Measurements from ENCODE around the gene CDCP1.
A peak's percentile ranks its signal among the peaks of the same experiment; 100 is the strongest.

The CDCP1 gene

DNA sequence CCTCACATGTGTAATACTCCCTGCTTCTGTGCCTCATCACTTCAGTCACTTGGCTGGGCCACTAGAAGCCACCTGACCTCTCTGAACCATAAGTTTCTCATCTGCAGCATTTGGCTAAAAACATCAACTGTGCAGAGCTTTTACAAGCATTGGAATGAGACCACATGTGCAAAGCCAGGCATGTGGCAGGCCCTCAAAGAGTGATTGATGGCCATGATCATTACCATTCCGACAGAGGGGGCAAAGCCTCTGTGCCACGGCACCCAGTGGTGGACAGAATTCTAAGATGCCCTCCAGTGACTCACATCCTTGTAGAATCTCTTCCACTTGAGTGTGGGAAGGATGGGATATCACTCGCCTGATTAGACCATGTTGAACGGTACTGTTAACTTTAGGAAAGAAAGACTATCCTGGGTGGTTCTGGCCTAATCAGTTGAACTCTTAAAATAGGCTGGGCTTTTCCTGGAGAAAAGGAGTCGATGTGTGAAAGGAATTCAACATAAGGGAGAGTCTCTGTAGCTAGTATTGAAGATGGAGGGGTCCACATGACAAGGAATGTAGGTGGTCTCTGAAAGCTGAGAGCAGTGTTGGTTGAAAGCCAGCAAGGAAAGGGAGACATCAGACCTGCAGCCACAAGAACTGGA is 13.5 kb downstream of the CDCP1 start:
- peak overlapping the region; percentile 100 for H3K27ac ChIP-seq (ENCODE audit: poor library complexity, severe bottlenecking)

DNA sequence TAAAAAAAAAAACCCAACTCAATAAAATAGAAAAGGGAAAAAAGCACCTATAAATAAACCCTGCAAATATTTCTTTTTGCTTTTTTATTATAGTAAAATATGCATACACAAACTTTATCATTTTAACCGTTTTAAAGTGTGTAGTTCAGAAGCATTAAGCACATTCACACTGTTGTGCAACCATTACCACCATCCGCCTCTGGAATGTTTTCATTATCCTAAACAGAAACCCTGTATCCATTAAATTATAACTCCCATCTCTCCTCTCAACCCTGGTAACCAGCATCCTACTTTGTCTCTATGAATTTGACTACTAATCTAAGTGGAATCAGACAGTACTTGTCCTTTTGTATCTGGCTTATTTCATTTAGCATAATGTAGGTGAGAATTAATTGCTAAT is 15.0 kb downstream of the CDCP1 start:
- Histone ChIP-seq H3K9me3 (ENCODE audit: severe bottlenecking) (no peaks in the 10 kb centered on the region), H3K36me3 (ENCODE audit: low read depth) (peaks cover 58% of the 10 kb centered on the region), H3K4me1 (ENCODE audit: insufficient read depth, poor library complexity, severe bottlenecking) (peaks cover 86% of the 10 kb centered on the region), H3K27ac (ENCODE audit: poor library complexity, severe bottlenecking) (peak overlapping the region; percentile 100), H3K27me3 (ENCODE audit: insufficient read depth, poor library complexity, severe bottlenecking) (no peaks in the 10 kb centered on the region), H3K4me3 (ENCODE audit: severe bottlenecking) (no peak overlapping the region)
- DNase-seq (ENCODE audit: low spot score) = no peak
- TF ChIP-seq, protein P1, sequence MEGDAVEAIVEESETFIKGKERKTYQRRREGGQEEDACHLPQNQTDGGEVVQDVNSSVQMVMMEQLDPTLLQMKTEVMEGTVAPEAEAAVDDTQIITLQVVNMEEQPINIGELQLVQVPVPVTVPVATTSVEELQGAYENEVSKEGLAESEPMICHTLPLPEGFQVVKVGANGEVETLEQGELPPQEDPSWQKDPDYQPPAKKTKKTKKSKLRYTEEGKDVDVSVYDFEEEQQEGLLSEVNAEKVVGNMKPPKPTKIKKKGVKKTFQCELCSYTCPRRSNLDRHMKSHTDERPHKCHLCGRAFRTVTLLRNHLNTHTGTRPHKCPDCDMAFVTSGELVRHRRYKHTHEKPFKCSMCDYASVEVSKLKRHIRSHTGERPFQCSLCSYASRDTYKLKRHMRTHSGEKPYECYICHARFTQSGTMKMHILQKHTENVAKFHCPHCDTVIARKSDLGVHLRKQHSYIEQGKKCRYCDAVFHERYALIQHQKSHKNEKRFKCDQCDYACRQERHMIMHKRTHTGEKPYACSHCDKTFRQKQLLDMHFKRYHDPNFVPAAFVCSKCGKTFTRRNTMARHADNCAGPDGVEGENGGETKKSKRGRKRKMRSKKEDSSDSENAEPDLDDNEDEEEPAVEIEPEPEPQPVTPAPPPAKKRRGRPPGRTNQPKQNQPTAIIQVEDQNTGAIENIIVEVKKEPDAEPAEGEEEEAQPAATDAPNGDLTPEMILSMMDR (IDR thresholded peaks at IDR 0.05; ENCODE audit: poor library complexity, severe bottlenecking) = no peak
- no peak for ATAC-seq (ENCODE audit: low read depth)

More for the DNA sequence above, 13.5 kb downstream of the CDCP1 start:
- Histone ChIP-seq H3K27me3 (ENCODE audit: insufficient read depth, poor library complexity, severe bottlenecking) (no peaks in the 10 kb centered on the region), H3K4me3 (ENCODE audit: severe bottlenecking) (no peak overlapping the region), H3K4me1 (ENCODE audit: insufficient read depth, poor library complexity, severe bottlenecking) (peaks cover 86% of the 10 kb centered on the region), H3K36me3 (ENCODE audit: low read depth) (peaks cover 56% of the 10 kb centered on the region), H3K9me3 (ENCODE audit: severe bottlenecking) (no peaks in the 10 kb centered on the region)
- no peak for DNase-seq (ENCODE audit: low spot score)
- no peak for ATAC-seq (ENCODE audit: low read depth)
- TF ChIP-seq, protein P1 (IDR thresholded peaks at IDR 0.05; ENCODE audit: poor library complexity, severe bottlenecking) = no peak

DNA sequence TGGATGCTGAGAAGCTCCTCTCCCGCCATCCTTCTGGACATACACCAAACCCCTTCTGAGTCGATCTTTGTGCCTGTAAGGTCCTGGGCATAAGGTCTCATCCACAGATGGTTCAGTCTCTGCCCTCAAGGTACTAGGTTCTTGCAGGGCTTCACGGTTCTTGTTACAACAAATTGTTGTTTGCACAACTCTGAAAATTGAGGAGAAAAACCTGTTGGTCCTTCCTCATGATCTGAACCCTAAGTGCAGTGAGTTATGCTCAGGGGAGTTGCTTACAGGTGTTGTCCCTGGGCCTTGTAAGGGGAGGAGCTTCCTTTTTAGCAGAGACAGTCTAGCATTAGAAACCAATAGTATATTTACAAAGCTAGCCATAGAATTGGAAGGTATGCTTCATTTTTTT is 15.7 kb downstream of the CDCP1 start:
- peaks cover 86% of the 10 kb centered on the region for H3K4me1 ChIP-seq (ENCODE audit: insufficient read depth, poor library complexity, severe bottlenecking)
- H3K9me3 ChIP-seq (ENCODE audit: severe bottlenecking) = no peaks in the 10 kb centered on the region
- ATAC-seq (ENCODE audit: low read depth) (no peak), DNase-seq (ENCODE audit: low spot score) (no peak)
- TF ChIP-seq, protein P1 (IDR thresholded peaks at IDR 0.05; ENCODE audit: poor library complexity, severe bottlenecking) = no peak
- no peaks in the 10 kb centered on the region for H3K27me3 ChIP-seq (ENCODE audit: insufficient read depth, poor library complexity, severe bottlenecking)
- H3K27ac ChIP-seq (ENCODE audit: poor library complexity, severe bottlenecking) = peak overlapping the region; percentile 100
- no peak overlapping the region for H3K4me3 ChIP-seq (ENCODE audit: severe bottlenecking)
- peaks cover 58% of the 10 kb centered on the region for H3K36me3 ChIP-seq (ENCODE audit: low read depth)

DNA sequence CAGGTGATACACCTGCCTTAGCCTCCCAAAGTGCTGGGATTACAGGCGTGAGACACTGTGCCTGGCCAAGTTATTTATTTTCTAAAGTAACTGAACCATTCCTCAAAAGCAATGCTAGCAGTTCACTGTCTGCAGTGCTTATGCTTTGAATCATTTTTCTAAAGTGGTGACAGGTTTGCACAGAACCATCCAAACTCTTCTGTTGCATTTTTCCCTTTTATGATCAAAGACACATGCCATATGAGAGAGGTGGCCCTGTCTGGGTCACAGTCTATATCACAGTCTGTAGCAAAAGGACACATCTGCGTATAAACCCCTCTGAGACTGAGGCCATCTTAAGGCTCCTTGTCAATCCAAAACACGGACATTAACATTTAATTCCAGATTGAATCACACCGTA is 17.2 kb downstream of the CDCP1 start:
- no peak for ATAC-seq (ENCODE audit: low read depth)
- H3K4me3 ChIP-seq (ENCODE audit: severe bottlenecking) = no peak overlapping the region
- H3K4me1 ChIP-seq (ENCODE audit: insufficient read depth, poor library complexity, severe bottlenecking) = peaks cover 86% of the 10 kb centered on the region
- no peak for DNase-seq (ENCODE audit: low spot score)
- H3K27ac ChIP-seq (ENCODE audit: poor library complexity, severe bottlenecking) = peak overlapping the region; percentile 100
- TF ChIP-seq, protein P1 (IDR thresholded peaks at IDR 0.05; ENCODE audit: poor library complexity, severe bottlenecking) = no peak
- H3K9me3 ChIP-seq (ENCODE audit: severe bottlenecking) = no peaks in the 10 kb centered on the region
- H3K36me3 ChIP-seq (ENCODE audit: low read depth) = peaks cover 50% of the 10 kb centered on the region
- no peaks in the 10 kb centered on the region for H3K27me3 ChIP-seq (ENCODE audit: insufficient read depth, poor library complexity, severe bottlenecking)

DNA sequence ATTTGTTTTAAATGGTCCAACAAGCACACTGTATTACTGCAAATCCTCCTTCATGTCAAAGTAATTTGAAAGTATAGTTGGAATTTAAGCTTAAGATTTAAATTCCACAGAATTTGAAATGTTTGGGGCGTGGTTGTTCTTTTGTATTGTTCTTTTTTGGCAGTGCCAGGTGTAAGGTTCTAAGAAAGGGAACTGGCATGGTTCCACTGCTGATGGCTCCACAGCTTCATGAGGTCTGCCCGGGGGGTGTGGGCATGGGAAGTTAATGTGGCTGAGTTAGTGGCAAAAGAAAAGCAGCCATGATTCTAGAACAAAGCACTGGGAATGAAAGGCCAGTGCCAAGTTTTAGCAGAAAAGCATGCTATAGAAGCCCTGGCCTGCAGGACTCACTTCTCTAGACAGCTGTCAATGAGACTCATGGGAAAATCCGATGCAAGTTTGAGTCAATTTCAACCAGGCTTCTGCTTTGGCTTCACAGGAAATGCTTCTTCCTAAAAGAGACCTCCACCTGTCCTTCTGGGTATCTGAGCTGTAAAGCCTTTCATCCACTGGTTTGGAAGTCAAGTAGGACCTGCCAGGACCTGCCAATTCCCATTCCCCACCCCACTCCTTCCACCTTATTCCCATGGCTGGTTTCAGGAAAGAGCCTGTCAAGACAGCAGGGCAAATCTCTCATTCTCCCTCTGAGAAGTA is 18.9 kb downstream of the CDCP1 start:
- no peaks in the 10 kb centered on the region for H3K9me3 ChIP-seq (ENCODE audit: severe bottlenecking)
- peaks cover 41% of the 10 kb centered on the region for H3K36me3 ChIP-seq (ENCODE audit: low read depth)
- H3K27ac ChIP-seq (ENCODE audit: poor library complexity, severe bottlenecking) = peak overlapping the region; percentile 100
- no peak for ATAC-seq (ENCODE audit: low read depth)
- TF ChIP-seq, protein P1 (IDR thresholded peaks at IDR 0.05; ENCODE audit: poor library complexity, severe bottlenecking) = no peak
- H3K4me3 ChIP-seq (ENCODE audit: severe bottlenecking) = no peak overlapping the region
- H3K27me3 ChIP-seq (ENCODE audit: insufficient read depth, poor library complexity, severe bottlenecking) = no peaks in the 10 kb centered on the region
- H3K4me1 ChIP-seq (ENCODE audit: insufficient read depth, poor library complexity, severe bottlenecking) = peaks cover 90% of the 10 kb centered on the region
- DNase-seq (ENCODE audit: low spot score) = no peak

Measured in RWPE2 (cell line).